Body of pancreas (tissue), 4 donors: Measurements from ENCODE around the gene CXCL9.

Experiments used
- CTCF ChIP-seq, 7 experiments: fragments of 450-650 bp in 4 of 7; fragments of 200-600 bp in 3 of 7; sonication (generic) in 3 of 7; IDR thresholded peaks; one replicate each; pipeline ENCODE4 v1.5.1; 2016 to 2019; ENCODE audit warnings: antibody characterized with exemption in 7 of 7
- POLR2A ChIP-seq, 3 donors: fragments of 450-650 bp; IDR thresholded peaks; one replicate each; pipeline ENCODE4 v1.6.1; 2016; ENCODE audit warnings: antibody characterized with exemption in 3 of 3, mild to moderate bottlenecking in 2 of 3

- no peak for TF ChIP-seq CTCF (IDR thresholded peaks at IDR 0.05)
- no peak for TF ChIP-seq POLR2A (IDR thresholded peaks at IDR 0.05)
Observed at GRCh38 chr4:75968084-75968483, 39.2 kb downstream of the CXCL9 start.
